Left lobe of liver (tissue), 2 donors: Measurements from ENCODE around the gene ATP5MG. TPM values are rescaled to one million over a fixed set of nuclear protein-coding genes. Genes with fewer than 3 reads are reported as not detected.
"Not testable (repeated sequence)": the region's sequence is repeated elsewhere in the genome, so short reads cannot be mapped to it uniquely, and the experiment has no call there.

ENCODE experiments used
- ATAC-seq: fragments of 200-7000 bp; cut with Tn5 transposase; one replicate; pipeline ENCODE4 v1.9.1; 2020; ENCODE audit warnings: mild to moderate bottlenecking, moderate library complexity
- DNase-seq: peaks from one replicate; pipeline ENCODE4 v3.0.0-alpha.2; 2020; ENCODE audit warnings: low spot score
- total RNA-seq: library from RNA; stranded (reverse); gene quantifications from one replicate; pipeline ENCODE4 v1.2.1, GENCODE V29; 2021
- donor health status: DM: no; HTN: no; CAD: no; lungs with moderate emphysema.
- donor health status: DM: no; HTN: yes; CAD: no.

The ATP5MG gene, protein sequence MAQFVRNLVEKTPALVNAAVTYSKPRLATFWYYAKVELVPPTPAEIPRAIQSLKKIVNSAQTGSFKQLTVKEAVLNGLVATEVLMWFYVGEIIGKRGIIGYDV
- 94.9 TPM for total RNA-seq

DNA sequence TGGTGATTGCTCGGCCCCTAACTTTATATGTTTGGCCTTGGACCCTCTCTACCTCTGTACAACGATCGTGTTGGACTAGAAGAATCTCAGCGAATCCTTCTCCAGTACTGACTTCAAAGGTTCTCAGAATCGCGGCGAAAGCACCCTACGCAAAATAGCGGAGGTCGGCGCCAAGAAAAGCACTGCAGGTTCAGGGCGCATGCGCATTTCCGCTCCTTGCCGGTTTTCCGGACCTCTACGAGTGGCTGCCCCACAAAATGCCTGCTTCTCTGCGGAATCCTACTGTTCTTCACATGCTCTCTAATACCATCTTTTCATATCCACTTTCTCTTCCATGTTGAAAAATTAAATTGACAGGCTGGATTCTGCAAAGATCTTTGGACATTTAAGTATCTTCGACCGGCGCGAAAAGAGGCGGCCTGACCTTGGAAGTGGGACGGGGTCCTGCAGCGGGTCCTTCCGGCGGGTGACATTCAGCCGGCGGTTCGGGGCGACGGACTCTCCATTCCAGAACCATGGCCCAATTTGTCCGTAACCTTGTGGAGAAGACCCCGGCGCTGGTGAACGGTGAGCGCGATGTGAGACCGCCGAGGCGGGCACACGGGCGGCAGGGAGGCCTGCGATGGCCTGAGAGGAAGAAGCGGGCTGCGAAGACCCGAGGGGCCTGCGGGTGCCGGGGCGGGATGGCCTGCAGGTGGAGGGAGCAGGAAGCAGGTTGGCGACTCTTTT is at the start of gene ATP5MG:
ATP5MG (plus strand) TSS at position 456 of the 729 bp plus-strand sequence; CDS start at position 516, 60 bp downstream.
- peak; percentile 86 for ATAC-seq

DNA sequence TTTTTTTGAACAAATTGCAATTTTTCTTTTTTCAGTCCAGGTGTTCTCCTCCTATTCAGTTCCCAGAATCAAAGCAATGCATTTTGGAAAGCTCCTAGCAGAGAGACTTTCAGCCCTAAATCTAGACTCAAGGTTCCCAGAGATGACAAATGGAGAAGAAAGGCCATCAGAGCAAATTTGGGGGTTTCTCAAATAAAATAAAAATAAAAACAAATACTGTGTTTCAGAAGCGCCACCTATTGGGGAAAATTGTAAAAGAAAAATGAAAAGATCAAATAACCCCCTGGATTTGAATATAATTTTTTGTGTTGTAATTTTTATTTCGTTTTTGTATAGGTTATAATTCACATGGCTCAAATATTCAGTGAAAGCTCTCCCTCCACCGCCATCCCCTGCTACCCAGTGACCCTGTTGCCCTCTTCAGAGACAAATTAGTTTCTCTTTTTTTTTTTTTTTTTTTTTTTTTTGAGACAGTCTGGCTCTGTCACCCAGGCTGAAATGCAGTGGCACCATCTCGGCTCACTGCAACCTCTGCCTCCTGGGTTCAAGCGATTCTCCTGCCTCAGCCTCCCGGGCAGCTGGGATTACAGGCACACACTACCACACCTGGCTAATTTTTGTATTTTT is 48.2 kb upstream of the ATP5MG start:
- ATAC-seq (no peak), DNase-seq (no peak)

More for the DNA sequence above, at the start of gene ATP5MG:
- DNase-seq: peak; percentile 91

DNA sequence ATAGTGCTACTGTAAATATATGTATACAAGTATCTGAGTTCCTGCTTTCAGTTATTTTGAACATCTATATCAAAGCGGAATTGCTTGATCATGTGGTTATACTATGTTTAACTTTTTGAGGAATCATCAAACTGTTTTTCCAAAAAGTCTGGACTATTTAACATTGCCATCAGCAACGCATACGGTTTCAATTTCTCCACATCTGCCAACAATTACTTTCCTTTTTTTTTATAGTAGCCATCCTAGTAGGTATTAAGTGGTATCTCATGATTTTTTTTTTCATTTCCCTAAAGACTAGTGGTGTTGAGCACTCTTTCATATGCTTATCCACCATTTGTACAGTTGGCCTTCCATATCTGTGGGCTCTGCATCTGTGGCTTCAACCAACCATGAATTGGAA is 43.3 kb upstream of the ATP5MG start:
- DNase-seq (no peak), ATAC-seq (no peak)

DNA sequence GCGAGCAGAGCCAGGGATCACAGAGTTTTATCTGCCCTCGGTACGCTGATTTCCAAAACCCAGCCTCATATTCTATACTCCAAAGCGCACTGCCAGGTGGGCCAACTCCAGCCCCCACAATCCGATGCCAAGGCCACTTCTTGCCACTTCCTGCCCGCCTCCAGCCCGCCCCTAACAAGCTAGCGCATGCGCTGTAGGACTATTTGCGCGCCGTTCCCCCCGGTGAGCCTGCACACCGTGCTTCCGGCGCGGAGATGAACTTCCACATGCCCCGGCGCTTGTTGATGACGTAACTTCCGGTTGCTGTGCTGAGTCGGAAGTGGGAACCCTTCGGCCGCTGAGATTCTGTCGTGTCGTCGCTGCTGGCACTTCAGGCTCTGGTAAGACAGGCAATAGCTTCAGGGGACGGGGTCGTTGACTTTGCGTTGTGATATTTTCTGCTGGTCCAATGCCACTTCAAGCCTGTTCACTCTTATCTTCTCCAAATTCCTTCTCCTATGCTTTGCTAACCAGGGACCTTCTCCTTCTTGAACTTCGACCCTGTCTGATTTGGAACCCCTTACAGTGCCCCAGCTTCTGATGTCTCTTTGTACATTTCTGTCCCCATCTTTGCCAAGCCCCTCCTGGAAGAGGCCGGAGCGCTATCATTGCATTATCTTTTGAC is 42.0 kb upstream of the ATP5MG start, which contains the start of gene UBE4A:
UBE4A (plus strand) TSS at position 306 of the 664 bp plus-strand sequence. CDS start 5,481 bp downstream, outside the sequence.
- ATAC-seq (peak; percentile 97), DNase-seq (peak; percentile 96)

DNA sequence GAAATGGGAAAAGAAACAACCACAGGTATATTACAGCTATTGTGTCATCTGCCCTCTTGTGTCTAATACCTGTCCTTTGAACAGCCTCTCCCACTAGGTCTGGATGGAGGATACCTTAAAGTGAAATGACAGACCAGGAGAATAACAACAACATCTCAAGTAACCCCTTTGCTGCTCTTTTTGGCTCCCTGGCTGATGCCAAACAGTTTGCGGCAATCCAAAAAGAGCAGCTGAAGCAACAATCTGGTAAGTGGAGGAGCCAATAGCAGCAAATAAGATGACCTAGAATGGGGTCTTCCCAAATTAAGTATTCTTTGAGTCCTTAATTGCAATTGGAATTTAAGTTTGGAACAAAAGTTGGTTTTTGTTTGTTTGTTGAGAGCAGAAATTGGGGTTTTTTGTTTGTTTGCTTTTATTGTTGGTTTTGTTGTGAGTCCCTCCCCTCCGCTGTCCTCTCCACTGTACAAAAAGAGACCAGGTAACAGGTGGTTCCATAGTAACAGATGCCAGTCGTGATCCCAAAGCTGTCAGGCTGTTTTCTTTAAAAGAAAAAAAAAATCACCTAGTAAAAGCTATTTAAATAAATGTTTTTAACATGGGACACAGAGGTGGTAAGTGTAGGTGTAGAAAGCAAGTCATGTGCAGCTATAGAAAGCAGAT is 36.3 kb upstream of the ATP5MG start:
- ATAC-seq (no peak), DNase-seq (no peak)

DNA sequence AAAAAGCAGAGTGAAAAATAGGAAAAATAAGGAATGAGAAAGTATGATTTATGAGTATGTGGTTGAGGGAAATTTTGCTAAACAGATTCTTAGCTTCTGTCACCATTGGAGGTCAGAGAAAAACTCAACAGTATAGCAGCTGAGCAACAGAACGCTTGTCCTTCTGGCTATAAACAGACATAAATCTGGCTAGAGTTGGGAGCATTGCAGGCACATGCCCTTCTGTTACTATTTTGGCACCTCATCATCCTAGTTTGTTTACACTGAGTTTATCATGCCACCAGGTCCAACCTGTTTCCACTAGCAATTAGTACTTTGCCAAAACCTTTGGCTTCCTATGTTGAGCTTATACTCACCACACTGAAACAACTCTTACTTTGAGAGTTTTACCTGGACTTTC is 35.1 kb upstream of the ATP5MG start:
- ATAC-seq: peak; percentile 97

DNA sequence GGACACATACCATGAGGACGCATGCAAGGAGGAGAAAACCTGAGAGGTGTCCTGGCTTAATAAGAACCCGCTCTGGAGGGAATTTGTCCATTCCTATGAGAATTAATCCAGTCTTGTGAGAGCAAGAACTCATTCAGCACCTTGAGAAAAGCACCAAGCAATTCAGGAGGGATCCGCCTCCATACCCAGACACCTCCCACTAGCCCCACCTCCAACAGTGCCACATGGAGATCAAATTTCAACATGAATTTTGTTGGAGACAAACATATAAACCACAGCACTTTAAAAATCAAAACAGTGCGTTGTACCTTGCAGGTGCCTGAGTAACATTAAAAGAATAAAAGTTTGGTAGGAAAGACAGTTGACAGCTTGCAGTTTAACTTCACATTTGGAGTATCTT is 30.6 kb upstream of the ATP5MG start:
- no peak for DNase-seq
- ATAC-seq: no peak

More for the DNA sequence above, 35.1 kb upstream of the ATP5MG start:
- DNase-seq: no peak

DNA sequence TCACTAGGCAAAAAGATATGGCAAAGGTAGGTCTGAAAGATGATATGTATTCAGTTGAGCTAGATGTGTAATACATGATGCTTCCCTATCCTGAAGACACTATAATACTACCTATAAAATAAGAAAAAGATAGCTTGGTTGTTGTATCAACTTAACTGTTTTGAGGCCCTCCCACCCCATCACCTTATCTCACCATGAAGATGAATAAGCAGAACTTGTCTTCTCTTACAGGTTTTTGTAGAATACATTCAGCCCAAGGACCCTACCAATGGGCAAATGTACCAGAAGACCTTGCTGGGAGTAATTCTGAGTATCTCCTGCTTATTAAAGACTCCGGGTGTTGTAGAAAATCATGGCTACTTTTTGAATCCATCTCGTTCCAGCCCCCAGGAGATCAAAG is 28.1 kb upstream of the ATP5MG start:
- DNase-seq: no peak
- ATAC-seq: no peak

DNA sequence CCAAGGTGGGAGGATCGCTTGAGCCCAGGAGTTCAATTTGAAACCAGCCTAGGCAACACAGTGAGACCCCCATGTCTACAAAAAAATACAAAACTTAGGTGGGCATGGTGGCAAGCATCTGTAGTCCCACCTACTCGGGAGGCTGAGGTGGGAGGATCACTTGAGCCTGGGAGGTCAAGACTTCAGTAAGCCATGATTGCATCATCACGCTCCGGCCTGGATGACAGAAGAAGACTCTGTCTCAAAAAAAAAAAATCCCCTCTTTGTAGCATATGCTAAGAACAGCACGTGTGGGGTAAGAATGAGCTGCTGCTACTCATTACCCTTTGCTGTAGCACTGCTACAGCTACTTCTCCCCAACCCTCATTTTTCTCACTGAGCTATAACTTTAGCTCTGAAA is 27.5 kb upstream of the ATP5MG start:
- no peak for DNase-seq
- ATAC-seq: no peak

DNA sequence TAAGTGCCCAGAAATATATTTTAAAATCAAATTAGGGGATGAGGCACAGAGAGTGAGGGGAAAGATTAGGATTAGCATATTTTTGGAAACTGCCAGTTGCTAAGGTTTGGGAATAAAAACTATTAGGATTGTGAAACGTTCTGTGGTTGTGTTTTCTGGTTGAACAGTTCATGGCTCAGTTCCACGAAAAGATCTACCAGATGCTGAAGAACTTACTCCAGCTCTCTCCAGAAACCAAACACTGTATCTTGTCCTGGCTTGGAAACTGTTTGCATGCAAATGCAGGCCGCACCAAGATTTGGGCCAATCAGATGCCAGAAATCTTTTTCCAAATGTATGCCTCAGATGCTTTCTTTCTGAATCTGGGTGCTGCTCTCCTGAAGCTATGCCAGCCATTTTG is 26.7 kb upstream of the ATP5MG start:
- ATAC-seq (no peak), DNase-seq (no peak)

DNA sequence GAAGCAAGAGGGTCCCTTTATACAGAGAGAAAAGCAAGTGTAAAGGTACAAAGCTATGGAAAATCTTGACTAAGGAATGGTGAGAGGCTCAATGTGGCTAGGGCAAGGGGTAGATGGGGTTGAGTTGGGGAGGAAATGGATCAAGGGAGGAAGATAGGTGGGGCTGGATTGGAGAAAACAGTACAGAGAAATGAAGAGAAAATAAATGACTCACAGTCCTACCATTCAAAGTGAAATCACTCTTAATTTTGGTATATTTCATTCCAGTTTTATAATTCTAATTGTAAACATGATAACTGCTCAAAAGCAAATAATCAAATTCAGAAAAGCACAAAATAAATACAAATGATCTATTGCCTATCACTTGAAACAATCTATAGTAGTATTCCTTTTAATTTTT is 25.4 kb upstream of the ATP5MG start:
- ATAC-seq (no peak), DNase-seq (no peak)

DNA sequence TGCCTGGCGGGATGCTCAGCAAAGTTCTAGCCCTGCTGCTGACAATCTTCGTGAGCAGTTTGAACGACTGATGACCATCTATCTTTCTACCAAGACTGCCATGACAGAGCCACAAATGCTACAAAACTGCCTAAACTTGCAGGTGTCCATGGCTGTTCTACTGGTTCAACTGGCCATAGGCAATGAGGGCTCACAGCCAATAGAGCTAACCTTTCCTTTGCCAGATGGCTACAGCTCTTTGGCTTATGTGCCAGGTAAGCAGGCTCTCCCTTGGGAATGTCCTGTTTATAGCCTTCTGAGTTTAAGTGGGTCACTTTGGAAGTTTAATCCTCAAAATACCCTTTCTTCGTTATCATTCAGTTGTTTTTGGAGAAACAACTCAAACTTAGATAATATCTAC is 21.9 kb upstream of the ATP5MG start:
- DNase-seq (no peak), ATAC-seq (no peak)

DNA sequence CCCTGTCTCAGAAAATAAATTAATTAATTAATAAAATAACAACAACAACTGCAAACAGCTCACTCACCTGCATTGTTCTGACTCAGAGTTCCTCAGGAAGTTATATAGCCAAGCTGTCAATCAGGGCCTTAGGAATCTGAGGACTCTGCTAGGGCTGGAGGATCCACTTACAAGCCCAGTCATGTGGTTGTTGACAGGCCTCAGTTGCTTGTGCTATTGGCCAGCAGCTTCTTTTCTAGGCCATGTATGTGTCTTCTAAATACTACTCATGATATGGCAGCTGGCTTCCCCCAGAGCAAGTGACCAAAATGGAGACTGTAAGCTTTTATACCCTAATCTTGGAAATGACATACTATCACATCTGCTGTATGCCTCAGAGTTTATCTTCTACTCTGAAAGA is 20.8 kb upstream of the ATP5MG start:
- no peak for DNase-seq
- ATAC-seq: no peak

DNA sequence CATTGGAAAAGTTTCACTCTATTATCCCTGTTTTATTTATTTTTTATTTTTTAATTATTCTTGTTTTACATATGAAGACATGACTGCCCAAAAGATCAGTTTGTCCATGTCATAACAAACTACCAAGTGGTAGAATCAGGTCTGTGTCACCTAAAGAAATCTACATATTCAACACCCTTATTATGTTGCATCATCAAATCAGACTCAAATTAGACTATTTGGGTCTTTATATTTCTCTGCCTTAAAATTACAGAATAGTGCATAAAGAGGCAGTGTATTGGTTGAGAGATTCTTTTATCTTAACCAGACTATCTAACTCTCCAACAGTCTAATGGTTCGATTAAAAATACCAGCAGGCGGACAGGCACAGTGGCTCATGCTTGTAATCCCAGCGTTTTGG is 18.5 kb upstream of the ATP5MG start:
- DNase-seq (no peak), ATAC-seq (no peak)

DNA sequence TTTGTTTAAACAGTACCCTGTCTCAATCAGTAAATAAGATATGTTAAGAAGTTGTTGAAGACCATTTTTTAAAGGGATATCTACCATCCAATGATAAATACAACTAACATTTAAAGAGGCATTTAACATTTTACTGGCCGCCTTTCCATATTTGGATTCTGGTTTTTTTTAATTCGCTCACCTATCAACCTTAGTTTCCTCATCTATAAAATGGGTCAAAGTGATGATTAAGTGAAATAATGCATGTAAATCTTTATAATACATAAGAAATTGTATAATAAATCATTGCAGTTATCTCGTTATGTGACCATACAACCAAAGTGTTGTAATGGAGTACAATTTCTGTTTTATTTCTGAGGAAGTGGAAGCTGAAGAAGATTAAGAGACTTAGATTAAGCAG is 17.7 kb upstream of the ATP5MG start:
- ATAC-seq: no peak
- no peak for DNase-seq

DNA sequence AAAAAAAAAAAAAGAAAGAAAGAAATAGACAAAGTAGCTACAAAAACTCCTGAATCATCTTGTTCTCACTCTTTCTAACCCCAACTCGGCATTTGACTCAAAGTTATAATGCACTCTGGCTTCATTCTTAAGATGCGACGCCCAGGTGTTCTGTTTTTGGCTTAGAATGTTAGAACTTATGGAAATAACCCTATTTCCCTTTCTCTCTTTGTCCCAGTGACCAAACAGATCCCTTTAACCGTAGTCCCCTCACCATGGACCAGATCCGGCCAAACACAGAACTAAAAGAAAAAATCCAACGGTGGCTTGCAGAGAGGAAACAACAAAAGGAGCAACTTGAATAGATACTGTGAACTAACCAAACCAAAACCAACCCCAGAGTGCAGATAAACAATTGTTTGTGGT is 5.3 kb upstream of the ATP5MG start:
- ATAC-seq (no peak), DNase-seq (no peak)

DNA sequence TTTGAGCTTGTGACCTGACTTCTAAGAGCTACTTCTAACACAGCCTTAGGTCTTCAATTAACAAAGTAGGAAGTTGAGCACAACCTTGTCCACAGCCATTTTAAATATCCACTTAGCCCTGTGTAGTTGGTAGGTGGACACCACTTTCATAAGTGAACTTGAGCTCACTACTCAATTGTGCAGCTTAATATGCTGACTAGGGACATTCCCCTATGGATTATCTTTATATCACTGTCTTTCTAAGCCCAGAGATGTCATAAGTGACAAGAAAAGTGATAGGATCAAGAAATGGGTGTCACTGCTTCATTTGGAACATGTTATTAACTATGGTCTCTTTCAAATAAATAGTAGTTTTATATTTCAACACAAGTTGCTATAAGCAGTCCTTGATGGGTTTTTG is 4.0 kb upstream of the ATP5MG start:
- DNase-seq (no peak), ATAC-seq (no peak)

DNA sequence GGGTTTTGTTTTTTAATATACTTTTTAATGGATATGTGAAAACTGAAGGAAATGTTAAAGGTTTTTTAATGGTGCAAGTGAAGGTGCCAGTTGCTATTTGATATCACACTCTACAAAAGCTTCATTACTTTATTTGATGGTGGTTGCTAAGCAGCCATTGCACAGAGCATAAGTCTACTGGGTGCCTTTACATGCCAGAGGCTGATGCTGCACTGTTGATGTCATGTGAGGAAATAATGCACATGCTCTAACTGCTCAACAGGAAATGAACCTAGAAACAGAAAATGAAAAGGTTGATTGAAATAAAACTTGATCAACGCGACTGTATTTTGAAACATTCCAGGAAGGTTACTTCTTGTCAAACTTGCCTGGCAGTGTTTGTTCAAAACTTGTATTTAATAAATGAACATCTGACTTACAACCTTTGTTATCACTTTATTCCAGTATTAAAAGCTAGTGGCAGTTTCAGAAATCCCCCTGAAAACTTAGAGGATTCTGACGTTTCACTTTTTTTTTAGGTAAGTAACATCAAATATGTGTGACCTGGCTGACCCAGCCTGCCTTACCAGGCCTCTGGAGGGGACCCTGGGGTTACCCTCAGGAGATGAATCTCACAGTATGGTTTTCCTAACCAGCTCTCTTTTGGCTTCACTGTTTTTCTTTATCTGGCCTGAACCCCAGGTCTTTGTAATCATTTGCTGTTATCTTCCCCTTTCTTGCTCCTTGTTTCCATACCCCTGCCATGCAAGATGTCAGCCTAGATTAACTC is 2.4 kb upstream of the ATP5MG start:
- ATAC-seq: no peak
- no peak for DNase-seq

DNA sequence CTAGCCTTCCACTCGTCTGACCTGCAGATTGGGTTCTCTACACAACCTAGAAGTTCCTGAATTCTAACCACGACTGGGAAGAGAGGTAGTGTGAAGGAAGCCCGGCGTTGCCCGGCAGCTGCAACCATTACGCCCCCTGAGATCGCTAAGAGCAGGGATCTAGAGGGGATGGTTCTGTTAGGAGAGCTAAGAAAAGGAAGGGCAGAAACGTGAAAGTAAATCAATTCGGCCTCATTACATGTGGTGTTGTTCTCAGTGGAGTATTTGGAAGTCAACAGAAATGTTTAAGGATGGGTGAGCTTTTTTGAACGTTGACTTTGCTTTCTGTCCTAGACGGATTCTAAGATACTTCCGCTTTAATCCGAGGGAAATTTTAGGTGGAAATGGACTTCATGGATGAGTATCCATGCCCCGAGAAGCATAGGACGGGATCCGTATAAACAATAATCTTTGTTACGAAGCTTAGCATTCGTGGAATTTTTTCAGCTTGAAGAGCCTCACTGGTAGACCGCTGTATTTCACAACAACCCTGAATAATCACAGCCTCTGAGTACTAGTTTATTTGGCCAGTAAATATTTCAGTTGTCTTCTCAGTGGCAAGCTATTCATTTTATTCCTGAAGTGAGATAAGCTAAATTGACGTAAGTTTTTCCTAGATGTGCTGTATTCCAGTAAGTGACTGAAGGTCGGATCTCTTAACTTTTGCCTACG is 629 bp downstream of the ATP5MG start:
- ATAC-seq (peak; percentile 49), DNase-seq (no peak)

DNA sequence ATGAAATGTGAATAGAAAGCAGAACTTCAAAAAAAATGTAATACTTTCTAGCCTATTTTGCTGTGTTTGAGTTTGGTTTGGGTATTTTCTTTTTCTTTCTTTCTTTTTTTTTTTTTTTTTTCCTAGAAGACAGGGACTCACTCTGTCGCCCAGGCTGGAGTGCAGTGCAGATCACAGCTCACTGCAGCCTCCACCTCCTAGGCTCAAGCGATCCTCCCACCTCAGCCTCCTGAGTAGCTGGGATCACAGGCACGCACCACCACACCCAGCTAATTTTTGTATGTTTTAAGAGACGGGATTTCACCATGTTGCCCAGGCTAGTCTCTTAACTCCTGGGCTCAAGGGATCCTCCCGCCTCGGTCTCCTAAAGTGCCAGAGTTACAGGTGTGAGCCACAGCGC is 1.2 kb downstream of the ATP5MG start:
- ATAC-seq, DNase-seq: not testable (repeated sequence)
